NCI-H524 treated with DMSO at 0.1 percent for 48 hours (cell line): ENCODE results near the gene GID4.
"Not testable (repeated sequence)": the region's sequence is repeated elsewhere in the genome, so short reads cannot be mapped to it uniquely, and the experiment has no call there.

Experiments used
- DNase-seq: peaks from one replicate; lab custom pipeline; 2025; lab: John Stamatoyannopoulos, UW

The GID4 gene

GRCh38 chr17:18038861-18039534 lies at the start of gene GID4, which contains the start of gene ATPAF2:
GID4 (plus strand) TSS chr17:18039408; CDS start chr17:18039465, 57 bp downstream.
ATPAF2 (minus strand) TSS chr17:18039168; CDS start chr17:18039013, 155 bp downstream.
- peak; percentile 96 for DNase-seq

- no peak for DNase-seq
Measured at GRCh38 chr17:17989618-17990017, 49.6 kb upstream of the GID4 start.

GRCh38 chr17:17990282-17990681 lies 48.9 kb upstream of the GID4 start:
- DNase-seq = no peak

GRCh38 chr17:17993366-17993765 lies 45.8 kb upstream of the GID4 start:
- no peak for DNase-seq

- no peak for DNase-seq
Measured at GRCh38 chr17:17993852-17994251, 45.4 kb upstream of the GID4 start.

GRCh38 chr17:17994271-17995069 lies 44.7 kb upstream of the GID4 start:
- DNase-seq = peak; percentile 43

- not testable (repeated sequence) for DNase-seq
Measured at GRCh38 chr17:17995887-17996286, 43.3 kb upstream of the GID4 start.

- DNase-seq = no peak
Measured at GRCh38 chr17:17998934-17999333, 40.3 kb upstream of the GID4 start.

- no peak for DNase-seq
Measured at GRCh38 chr17:17999364-18000029, 39.7 kb upstream of the GID4 start.

- no peak for DNase-seq
Measured at GRCh38 chr17:18000030-18000408, 39.2 kb upstream of the GID4 start.

GRCh38 chr17:18002171-18002570 lies 37.0 kb upstream of the GID4 start:
- no peak for DNase-seq

GRCh38 chr17:18004345-18004744 lies 34.9 kb upstream of the GID4 start:
- peak; percentile 24 for DNase-seq

- no peak for DNase-seq
Measured at GRCh38 chr17:18004884-18005305, 34.3 kb upstream of the GID4 start.

- DNase-seq = no peak
Measured at GRCh38 chr17:18005496-18005895, 33.7 kb upstream of the GID4 start.

- DNase-seq = no peak
Measured at GRCh38 chr17:18006495-18007239, 32.5 kb upstream of the GID4 start.

GRCh38 chr17:18008496-18009268 lies 30.5 kb upstream of the GID4 start:
- no peak for DNase-seq

GRCh38 chr17:18009609-18010420 lies 29.4 kb upstream of the GID4 start:
- no peak for DNase-seq

- no peak for DNase-seq
Measured at GRCh38 chr17:18011286-18011685, 27.9 kb upstream of the GID4 start.

- DNase-seq = no peak
Measured at GRCh38 chr17:18014006-18014405, 25.2 kb upstream of the GID4 start.

- DNase-seq = peak; percentile 87
Measured at GRCh38 chr17:18015593-18015992, 23.6 kb upstream of the GID4 start.
